Naive thymus-derived CD4-positive, alpha-beta T cell (primary cell): ENCODE data around the gene FUT9. TPM values are rescaled to one million over a fixed set of nuclear protein-coding genes. Genes with fewer than 3 reads are reported as not detected.

Experiments
- ATAC-seq: fragments of 150-1000 bp; cut with Tn5 transposase; 2 replicates; pipeline ENCODE4 v1.10.0; 2021; ENCODE audit warnings: mild to moderate bottlenecking, moderate library complexity
- CTCF ChIA-PET: fragments of 350-600 bp; sonication (Branson Sonifier 250); formaldehyde crosslinking; loops from one replicate; lab custom pipeline; 2021; ENCODE audit warnings: antibody characterized with exemption; lab: Charles Lee
- POLR2A ChIA-PET: fragments of 350-600 bp; sonication (Branson Sonifier 250); formaldehyde crosslinking; loops from one replicate; lab custom pipeline; 2021; ENCODE audit warnings: antibody characterized with exemption, inconsistent platforms; lab: Charles Lee
- DNase-seq, 9 donors: peaks; one replicate each; pipeline versions ENCODE4 v3.0.0 to v3.0.0-alpha.2; 2020 to 2022; ENCODE audit warnings: mixed read lengths in 1 of 9
- H3K27ac ChIP-seq: one replicate; pipeline ENCODE4 v1.7.0; 2013; ENCODE audit warnings: mild to moderate bottlenecking, low read depth, low read length, moderate library complexity
- H3K27me3 ChIP-seq, 2 donors: one replicate each; pipeline ENCODE4 v1.7.0; 2013; ENCODE audit warnings: low read length in 2 of 2, mild to moderate bottlenecking in 2 of 2, moderate library complexity in 2 of 2; ENCODE audit not compliant: control insufficient read depth in 2 of 2, insufficient read depth in 2 of 2
- H3K36me3 ChIP-seq, 3 experiments: 1 replicate in 2 of 3; 2 replicates in 1 of 3; pipeline ENCODE4 v1.7.0; 2013; ENCODE audit warnings: low read length in 3 of 3, mild to moderate bottlenecking in 3 of 3, moderate library complexity in 1 of 3; ENCODE audit not compliant: insufficient read depth in 3 of 3, control insufficient read depth in 2 of 3
- H3K4me1 ChIP-seq, 2 donors: one replicate each; pipeline ENCODE4 v1.7.0; 2013; ENCODE audit warnings: low read length in 2 of 2, mild to moderate bottlenecking in 2 of 2, moderate library complexity in 1 of 2; ENCODE audit not compliant: control insufficient read depth in 2 of 2, insufficient read depth in 2 of 2
- H3K4me3 ChIP-seq: 2 replicates; pipeline ENCODE4 v1.7.0; 2013; ENCODE audit warnings: mild to moderate bottlenecking, low read length
- H3K9me3 ChIP-seq, 3 experiments: 1 replicate in 2 of 3; 2 replicates in 1 of 3; pipeline ENCODE4 v1.7.0; 2013; ENCODE audit warnings: low read length in 3 of 3; ENCODE audit not compliant: control insufficient read depth in 2 of 3
- H3K27ac Mint-ChIP-seq, 9 donors: one replicate each; pipeline ENCODE4 v1.8.0; 2020 to 2022; ENCODE audit warnings: mixed read lengths in 9 of 9, mild to moderate bottlenecking in 8 of 9, moderate library complexity in 5 of 9, inconsistent platforms in 2 of 9
- H3K27me3 Mint-ChIP-seq, 5 donors: one replicate each; pipeline ENCODE4 v1.8.0; 2021 to 2022; ENCODE audit warnings: mixed read lengths in 5 of 5, mild to moderate bottlenecking in 1 of 5
- H3K36me3 Mint-ChIP-seq, 5 donors: one replicate each; pipeline ENCODE4 v1.8.0; 2020 to 2022; ENCODE audit warnings: mixed read lengths in 5 of 5, mild to moderate bottlenecking in 3 of 5, inconsistent platforms in 1 of 5
- H3K4me1 Mint-ChIP-seq, 7 donors: one replicate each; pipeline ENCODE4 v1.8.0; 2020 to 2022; ENCODE audit warnings: mixed read lengths in 7 of 7, mild to moderate bottlenecking in 3 of 7, inconsistent platforms in 1 of 7
- H3K4me3 Mint-ChIP-seq, 10 donors: one replicate each; pipeline ENCODE4 v1.8.0; 2020 to 2022; ENCODE audit warnings: mild to moderate bottlenecking in 10 of 10, mixed read lengths in 10 of 10, moderate library complexity in 6 of 10, inconsistent platforms in 2 of 10
- H3K9me3 Mint-ChIP-seq, 11 donors: one replicate each; pipeline ENCODE4 v1.8.0; 2020 to 2022; ENCODE audit warnings: mixed read lengths in 11 of 11, mild to moderate bottlenecking in 4 of 11, inconsistent platforms in 1 of 11, moderate library complexity in 1 of 11
- intact Hi-C, 2 donors: fragments of 100-400 bp; cut with micrococcal nuclease; formaldehyde crosslinking; loops; one replicate each; pipeline ENCODE4 v1.15.1; 2023
- polyA plus RNA-seq, 2 donors: library from polyadenylated mRNA; unstranded; fragments of 300-500 nt; fragmentation: Illumina TruSeq; gene quantifications; one replicate each; pipeline ENCODE4 v1.2.3, GENCODE V29; 2021
- total RNA-seq, 6 experiments: library from RNA in 5 of 6; stranded (reverse) in 5 of 6; gene quantifications; 1 replicate in 5 of 6; 2 replicates in 1 of 6; pipeline ENCODE4 v1.2.3 and lab custom pipeline; 2021 to 2026

Gene FUT9
- total and polyA plus RNA-seq, 7 experiments from 2014 or later: not detected

DNA sequence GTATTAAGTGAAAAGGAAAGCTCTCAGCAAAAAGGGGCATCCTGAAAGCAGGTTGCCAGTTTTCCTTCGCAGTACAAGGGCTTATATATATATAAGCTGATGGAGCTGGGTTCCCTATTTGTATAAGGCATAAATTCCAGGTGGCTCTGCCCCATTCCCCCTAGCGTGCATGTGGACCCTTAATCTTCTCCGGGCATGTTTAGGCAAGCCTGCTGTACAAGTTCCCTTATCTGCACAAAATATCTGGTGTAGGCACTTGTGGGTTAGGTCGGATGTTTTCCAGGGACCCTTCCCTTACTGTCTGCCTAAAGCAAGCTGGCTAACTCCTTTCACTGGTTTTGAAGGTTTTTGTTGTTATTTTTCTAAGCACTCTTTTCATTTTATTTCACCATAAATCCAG lies 140.7 kb downstream of the FUT9 start:
- Histone ChIP-seq H3K4me3 (no peak overlapping the region), H3K9me3 (no peaks in the 10 kb centered on the region), H3K36me3 (no peaks in the 10 kb centered on the region), H3K27ac (no peak overlapping the region), H3K27me3 (no peaks in the 10 kb centered on the region), H3K4me1 (no peaks in the 10 kb centered on the region)
- Mint-ChIP-seq H3K9me3 (no peaks in the 10 kb centered on the region), H3K27ac (no peak overlapping the region), H3K27me3 (no peaks in the 10 kb centered on the region), H3K4me1 (peaks cover 0 to 9% (median 0%) of the 10 kb centered on the region in 7 donors), H3K36me3 (no peaks in the 10 kb centered on the region), H3K4me3 (no peak overlapping the region)
- ATAC-seq (no peak), DNase-seq (no peak)
- POLR2A ChIA-PET: no interaction called here
- intact Hi-C loops: no loop called here
- CTCF ChIA-PET: no interaction called here

- no peak overlapping the region for H3K27ac ChIP-seq
- peaks cover 0 to 5% (median 0%) of the 10 kb centered on the region in 11 donors for H3K9me3 Mint-ChIP-seq
- intact Hi-C loops: no loop called here
- ATAC-seq (no peak), DNase-seq (no peak)
- H3K36me3 ChIP-seq: no peaks in the 10 kb centered on the region
- no peaks in the 10 kb centered on the region for H3K36me3 Mint-ChIP-seq
- H3K27me3 ChIP-seq: no peaks in the 10 kb centered on the region
- peak overlapping the region in 1 of 9 donors; percentile 31 for H3K27ac Mint-ChIP-seq
- no peak overlapping the region for H3K4me3 ChIP-seq
- H3K4me1 ChIP-seq: no peaks in the 10 kb centered on the region
- no peaks in the 10 kb centered on the region for H3K27me3 Mint-ChIP-seq
- H3K4me3 Mint-ChIP-seq: peak overlapping the region in 1 of 10 donors; percentile 28
- H3K9me3 ChIP-seq: no peaks in the 10 kb centered on the region
- peaks cover 0 to 9% (median 0%) of the 10 kb centered on the region in 7 donors for H3K4me1 Mint-ChIP-seq
- ChIA-PET CTCF (no interaction called here), POLR2A (no interaction called here)
These were observed 141.3 kb downstream of the FUT9 start for GRCh38 chr6:96157018-96157565.

DNA sequence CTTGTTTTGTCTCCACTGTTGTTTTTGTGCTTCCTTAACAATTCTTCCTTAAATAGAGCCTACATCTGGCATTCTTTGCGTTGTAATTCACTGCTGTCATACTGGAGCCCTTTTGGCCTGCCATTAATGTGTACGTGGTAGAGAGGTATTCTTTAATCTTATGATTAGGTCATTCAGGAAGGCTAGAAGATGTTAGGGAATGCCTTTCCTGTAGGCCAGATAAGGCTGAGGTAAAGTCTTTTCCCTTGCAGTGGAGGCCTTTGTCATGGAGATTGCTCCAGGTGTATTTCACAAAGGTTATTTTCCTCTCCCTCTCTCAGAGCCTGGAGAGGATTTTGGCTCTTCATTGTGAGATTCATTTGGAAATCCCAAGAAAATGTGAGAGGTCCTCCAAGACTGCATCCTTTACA lies 146.9 kb downstream of the FUT9 start:
- intact Hi-C loops: no loop called here
- CTCF ChIA-PET: no interaction called here

GRCh38 chr6:96164802-96165201 lies 149.0 kb downstream of the FUT9 start:
- Mint-ChIP-seq H3K27ac (no peak overlapping the region), H3K27me3 (peaks cover 0 to 6% (median 0%) of the 10 kb centered on the region in 5 donors), H3K9me3 (peaks cover 0 to 6% (median 0%) of the 10 kb centered on the region in 11 donors), H3K36me3 (no peaks in the 10 kb centered on the region), H3K4me3 (no peak overlapping the region), H3K4me1 (no peaks in the 10 kb centered on the region)
- no peak for ATAC-seq
- H3K4me1 ChIP-seq: no peaks in the 10 kb centered on the region
- H3K27ac ChIP-seq: no peak overlapping the region
- H3K36me3 ChIP-seq: no peaks in the 10 kb centered on the region
- no peak overlapping the region for H3K4me3 ChIP-seq
- no peaks in the 10 kb centered on the region for H3K9me3 ChIP-seq
- POLR2A ChIA-PET: no interaction called here
- CTCF ChIA-PET: no interaction called here
- intact Hi-C loops: no loop called here
- no peak for DNase-seq
- H3K27me3 ChIP-seq: no peaks in the 10 kb centered on the region

More for the DNA sequence above, 146.9 kb downstream of the FUT9 start:
- peaks cover 0 to 4% (median 0%) of the 10 kb centered on the region in 5 donors for H3K27me3 Mint-ChIP-seq
- H3K27me3 ChIP-seq: no peaks in the 10 kb centered on the region
- no peaks in the 10 kb centered on the region for H3K4me1 Mint-ChIP-seq
- H3K27ac ChIP-seq: no peak overlapping the region
- H3K9me3 Mint-ChIP-seq: peaks cover 0 to 6% (median 0%) of the 10 kb centered on the region in 11 donors
- POLR2A ChIA-PET: no interaction called here
- H3K4me3 ChIP-seq: no peak overlapping the region
- H3K36me3 ChIP-seq: no peaks in the 10 kb centered on the region
- no peaks in the 10 kb centered on the region for H3K9me3 ChIP-seq
- H3K36me3 Mint-ChIP-seq: no peaks in the 10 kb centered on the region
- H3K4me1 ChIP-seq: no peaks in the 10 kb centered on the region
- no peak for DNase-seq
- no peak overlapping the region for H3K27ac Mint-ChIP-seq
- no peak overlapping the region for H3K4me3 Mint-ChIP-seq
- ATAC-seq: no peak

GRCh38 chr6:96171112-96171511 lies 155.3 kb downstream of the FUT9 start:
- no peaks in the 10 kb centered on the region for H3K36me3 ChIP-seq
- CTCF ChIA-PET: no interaction called here
- H3K27me3 ChIP-seq: no peaks in the 10 kb centered on the region
- H3K4me1 Mint-ChIP-seq: no peaks in the 10 kb centered on the region
- H3K4me3 Mint-ChIP-seq: no peak overlapping the region
- DNase-seq (no peak), ATAC-seq (no peak)
- H3K9me3 ChIP-seq: no peaks in the 10 kb centered on the region
- POLR2A ChIA-PET: no interaction called here
- H3K36me3 Mint-ChIP-seq: no peaks in the 10 kb centered on the region
- H3K27ac Mint-ChIP-seq: no peak overlapping the region
- peaks cover 0 to 5% (median 0%) of the 10 kb centered on the region in 11 donors for H3K9me3 Mint-ChIP-seq
- intact Hi-C loops: no loop called here
- H3K4me3 ChIP-seq: no peak overlapping the region
- H3K27ac ChIP-seq: no peak overlapping the region
- no peaks in the 10 kb centered on the region for H3K4me1 ChIP-seq
- H3K27me3 Mint-ChIP-seq: peaks cover 0 to 6% (median 0%) of the 10 kb centered on the region in 5 donors

DNA sequence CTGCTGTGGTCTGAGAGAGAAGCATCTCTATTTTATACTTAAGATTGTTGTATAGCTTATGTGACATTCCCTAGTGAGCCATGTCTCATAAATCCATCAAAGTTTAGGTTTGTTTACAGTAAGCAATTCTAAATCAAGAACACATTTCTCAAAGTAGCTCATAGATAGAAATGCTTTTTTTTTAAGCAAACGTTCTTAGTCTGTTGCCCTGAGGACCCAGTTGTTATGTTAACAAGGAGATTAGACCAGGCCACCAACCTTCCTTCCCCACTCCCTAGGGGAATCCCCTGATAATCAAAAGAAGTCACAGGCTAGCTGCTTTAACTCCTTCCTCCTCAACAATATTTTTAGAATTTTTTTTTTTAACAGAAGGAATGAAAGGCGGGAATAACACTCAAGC lies 169.0 kb downstream of the FUT9 start:
- no peak for ATAC-seq
- H3K36me3 ChIP-seq: no peaks in the 10 kb centered on the region
- no peaks in the 10 kb centered on the region for H3K4me1 Mint-ChIP-seq
- H3K9me3 Mint-ChIP-seq: peaks cover 0 to 15% (median 2%) of the 10 kb centered on the region in 11 donors
- no peaks in the 10 kb centered on the region for H3K9me3 ChIP-seq
- H3K27me3 ChIP-seq: no peaks in the 10 kb centered on the region
- no peak overlapping the region for H3K27ac ChIP-seq
- H3K27me3 Mint-ChIP-seq: peaks cover 0 to 5% (median 0%) of the 10 kb centered on the region in 5 donors
- no peak for DNase-seq
- no peak overlapping the region for H3K4me3 Mint-ChIP-seq
- H3K4me1 ChIP-seq: no peaks in the 10 kb centered on the region
- intact Hi-C loops: no loop called here
- POLR2A ChIA-PET: no interaction called here
- no peak overlapping the region for H3K4me3 ChIP-seq
- H3K36me3 Mint-ChIP-seq: no peaks in the 10 kb centered on the region
- no peak overlapping the region for H3K27ac Mint-ChIP-seq
- CTCF ChIA-PET: no interaction called here

DNA sequence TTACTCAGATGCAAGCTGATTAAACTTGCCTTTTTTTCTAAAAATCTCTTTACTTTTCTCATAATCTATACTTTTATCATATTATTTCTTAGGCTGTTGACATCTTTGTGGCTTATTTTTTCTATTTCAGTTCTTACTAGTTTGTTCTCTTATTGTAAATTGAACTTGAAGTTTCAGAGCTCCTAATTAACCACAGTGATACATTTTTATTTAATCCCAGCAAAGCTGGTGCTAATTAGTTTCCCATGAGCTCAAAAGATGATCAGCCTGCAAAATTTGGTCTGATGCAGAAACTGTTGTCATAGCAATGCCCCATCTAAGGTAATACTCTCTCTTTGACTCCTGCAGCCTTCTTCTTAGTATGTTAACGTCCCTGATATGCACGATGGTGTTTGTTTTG lies 170.3 kb downstream of the FUT9 start:
- ChIA-PET POLR2A (no interaction called here), CTCF (no interaction called here)
- Mint-ChIP-seq H3K27me3 (peaks cover 0 to 5% (median 0%) of the 10 kb centered on the region in 5 donors), H3K36me3 (no peaks in the 10 kb centered on the region), H3K9me3 (peaks cover 0 to 15% (median 4%) of the 10 kb centered on the region in 11 donors), H3K4me1 (no peaks in the 10 kb centered on the region), H3K4me3 (no peak overlapping the region), H3K27ac (no peak overlapping the region)
- H3K9me3 ChIP-seq: no peaks in the 10 kb centered on the region
- H3K4me1 ChIP-seq: no peaks in the 10 kb centered on the region
- no peaks in the 10 kb centered on the region for H3K36me3 ChIP-seq
- intact Hi-C loops: no loop called here
- H3K27me3 ChIP-seq: no peaks in the 10 kb centered on the region
- no peak for DNase-seq
- H3K27ac ChIP-seq: no peak overlapping the region
- no peak for ATAC-seq
- no peak overlapping the region for H3K4me3 ChIP-seq
